IPS-NIHi11 (cell line): Measurements from ENCODE around the gene LRRC19.

Experiments used
- DNase-seq: peaks from one replicate; pipeline ENCODE4 v3.0.0; 2012; ENCODE audit warnings: mixed read lengths, low spot score

Gene LRRC19

DNA sequence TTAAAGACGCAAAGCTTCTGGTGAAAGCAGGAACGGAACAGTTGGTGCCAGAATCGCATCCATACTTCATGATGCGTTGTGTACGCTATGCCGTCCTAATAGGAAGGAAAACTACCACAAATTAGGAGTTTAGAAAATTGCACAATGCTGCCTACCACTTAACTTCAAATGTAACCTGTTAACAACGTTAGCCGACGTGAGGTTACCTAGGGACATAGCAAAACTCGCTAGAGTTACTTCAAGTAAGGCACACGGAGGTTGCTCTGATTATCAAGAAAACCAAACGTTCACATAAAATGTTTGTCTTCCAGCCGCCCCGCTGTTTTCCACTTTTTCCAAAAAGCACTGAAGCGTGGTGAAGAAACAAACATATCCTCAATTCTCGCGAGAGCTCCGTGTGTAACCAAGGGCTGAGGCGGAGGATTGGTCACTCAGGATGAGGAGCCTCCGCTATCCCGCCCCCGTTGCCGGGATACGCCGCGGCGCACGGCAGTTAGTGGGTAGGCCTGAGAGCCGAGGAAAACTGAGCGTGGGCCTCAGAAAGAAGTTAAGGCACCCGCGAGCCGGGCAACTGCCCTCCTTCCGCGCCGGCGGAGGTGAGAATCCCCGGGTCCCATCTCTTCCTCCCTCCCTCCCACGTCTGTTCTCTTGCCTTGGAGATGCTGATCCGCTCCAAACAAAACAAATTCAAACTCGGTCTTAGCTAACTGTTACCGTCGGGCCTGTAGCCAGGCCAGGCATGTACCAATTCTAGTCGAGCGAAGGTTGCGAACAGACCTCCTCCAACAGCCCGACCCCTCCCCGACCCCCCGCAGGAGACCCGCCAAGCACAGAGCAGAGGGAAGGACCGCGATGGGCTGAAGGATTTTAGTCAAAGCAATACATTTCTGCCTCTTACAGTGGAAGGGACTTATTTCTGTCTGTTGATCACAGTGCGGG, 49.3 kb downstream of the LRRC19 start, which contains the start of gene IFT74:
TSS of gene IFT74 (plus strand) at position 492 of the 939 bp plus-strand sequence. CDS start 5,556 bp downstream, outside the sequence.
- peak; percentile 99 for DNase-seq

DNA sequence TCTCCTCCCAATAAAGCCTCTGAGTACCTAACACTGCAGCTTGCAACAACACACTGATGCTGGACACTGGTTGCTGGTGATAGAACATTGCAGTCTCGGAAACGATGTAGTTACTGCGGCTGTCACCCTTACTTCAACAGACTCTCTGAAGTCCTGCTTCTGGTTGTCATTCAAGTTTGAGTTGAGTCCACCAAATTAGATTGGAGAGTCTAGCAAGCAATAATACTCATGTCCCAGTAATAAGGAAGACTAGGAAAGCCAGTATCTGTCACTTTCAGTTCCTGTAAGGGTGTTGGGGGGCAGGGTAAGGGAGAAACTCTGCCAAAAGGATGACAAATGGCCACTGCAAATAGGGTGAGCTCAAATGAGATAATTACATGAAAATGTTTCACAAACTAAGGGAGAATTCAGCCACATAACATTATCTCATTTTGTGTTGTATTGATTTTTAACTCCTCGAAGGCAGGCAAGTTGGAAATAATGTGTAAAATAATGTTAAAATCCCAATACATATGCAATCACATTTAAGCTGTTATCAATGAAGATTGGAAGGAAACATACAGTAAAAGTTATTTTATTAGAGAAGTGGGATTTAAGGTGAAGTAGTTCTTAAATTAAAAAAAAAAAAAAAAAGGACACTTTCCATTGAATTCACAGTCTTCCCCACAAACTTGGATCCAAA, 50.1 kb downstream of the LRRC19 start:
- DNase-seq, result no peak

DNA sequence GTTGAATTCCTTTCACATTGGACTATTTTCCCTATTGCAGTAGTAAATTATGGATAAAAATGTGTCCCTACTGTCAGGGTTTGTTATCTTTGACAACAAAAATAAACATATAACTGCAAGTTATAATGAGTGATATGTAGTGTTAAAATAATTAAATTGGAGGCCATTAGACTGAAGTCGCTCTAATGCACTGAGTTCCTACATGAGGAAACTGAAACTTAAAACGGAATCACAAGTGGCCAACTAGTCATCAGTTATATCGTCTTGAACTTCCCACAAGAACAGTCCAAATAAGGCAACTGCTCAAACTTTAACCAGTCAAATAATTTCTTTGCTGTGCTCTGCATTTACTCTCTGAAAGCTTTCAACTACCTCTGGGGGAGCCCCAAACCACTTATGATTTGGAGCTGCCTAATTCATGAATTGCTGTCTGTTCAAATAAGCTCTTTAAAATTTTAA, 51.4 kb downstream of the LRRC19 start:
- no peak for DNase-seq

DNA sequence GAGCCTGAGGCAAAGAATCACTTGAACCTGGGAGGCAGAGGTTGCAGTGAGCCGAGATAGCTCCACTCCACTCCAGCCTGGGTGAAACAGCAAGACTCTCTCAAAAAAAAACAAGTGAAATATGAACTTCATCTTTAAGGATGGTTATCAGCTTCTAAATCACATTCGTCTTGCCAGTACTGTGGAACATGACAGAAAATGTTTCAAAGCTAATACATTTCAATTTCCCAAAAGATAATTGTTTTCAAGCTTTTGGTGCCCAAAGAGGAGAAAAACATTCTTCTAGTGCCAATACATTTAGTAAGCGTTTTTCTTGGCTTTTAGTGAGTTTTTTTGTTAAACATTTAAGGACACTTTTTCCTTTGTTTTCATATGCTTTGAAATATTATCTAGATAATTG, 53.7 kb downstream of the LRRC19 start:
- no peak for DNase-seq

DNA sequence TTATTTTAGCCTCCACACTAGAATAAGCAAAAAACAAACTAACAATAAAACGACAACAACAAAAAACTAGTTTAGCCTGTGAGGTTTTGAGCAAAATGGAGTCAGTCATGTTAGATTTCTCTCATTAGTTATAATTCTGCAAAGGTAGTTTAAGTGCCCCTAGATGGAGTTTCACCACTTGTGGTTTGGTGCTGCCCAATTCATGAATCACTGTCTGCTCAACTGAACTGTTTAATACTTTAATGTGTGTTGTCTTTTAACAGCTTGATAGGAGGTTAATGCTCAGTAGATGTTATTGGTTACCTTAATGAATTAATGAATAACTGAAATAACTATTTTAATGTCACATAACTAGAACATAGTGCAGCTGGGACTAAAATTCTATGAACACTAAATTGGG, 55.0 kb downstream of the LRRC19 start:
- no peak for DNase-seq

DNA sequence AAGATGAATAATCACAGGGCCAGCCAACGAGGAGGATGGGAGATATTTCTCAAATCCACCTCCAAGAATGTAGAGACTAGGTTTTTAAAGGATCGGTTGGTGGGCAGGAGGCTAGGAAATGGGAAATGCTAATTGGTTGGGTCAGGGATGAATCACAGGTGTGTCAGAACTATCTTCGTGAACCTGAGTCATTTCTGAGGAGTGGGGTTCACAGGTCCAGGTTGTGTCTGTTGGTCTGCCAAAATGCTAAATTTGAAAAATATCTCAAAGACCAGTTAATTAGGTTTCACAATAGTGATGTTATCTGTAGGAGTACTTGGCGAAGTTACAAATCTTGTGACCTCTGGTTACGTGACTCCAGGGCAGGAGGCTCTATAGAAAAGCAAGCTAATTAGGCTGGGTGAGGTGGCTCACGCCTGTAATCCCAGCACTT, 55.8 kb downstream of the LRRC19 start:
- no peak for DNase-seq

DNA sequence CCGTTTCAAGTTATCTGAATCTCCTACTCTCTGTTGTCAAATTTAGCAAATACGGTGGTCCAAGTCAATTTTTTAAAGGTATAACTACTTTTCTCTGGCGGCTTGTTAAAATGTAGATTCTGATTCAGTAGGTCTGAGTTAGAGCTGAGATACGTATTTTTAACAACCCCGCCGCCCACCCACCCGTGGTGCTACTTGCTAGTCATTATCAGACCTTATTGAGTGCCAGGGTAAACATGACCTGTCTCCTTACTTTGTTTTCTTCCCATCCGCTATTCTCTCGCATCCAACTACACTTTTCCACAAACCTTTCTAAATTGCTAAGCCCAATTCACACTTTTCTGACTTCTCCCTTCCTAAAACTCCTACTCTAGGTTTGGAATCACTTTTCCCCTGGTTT, 57.7 kb downstream of the LRRC19 start:
- DNase-seq, result no peak

DNA sequence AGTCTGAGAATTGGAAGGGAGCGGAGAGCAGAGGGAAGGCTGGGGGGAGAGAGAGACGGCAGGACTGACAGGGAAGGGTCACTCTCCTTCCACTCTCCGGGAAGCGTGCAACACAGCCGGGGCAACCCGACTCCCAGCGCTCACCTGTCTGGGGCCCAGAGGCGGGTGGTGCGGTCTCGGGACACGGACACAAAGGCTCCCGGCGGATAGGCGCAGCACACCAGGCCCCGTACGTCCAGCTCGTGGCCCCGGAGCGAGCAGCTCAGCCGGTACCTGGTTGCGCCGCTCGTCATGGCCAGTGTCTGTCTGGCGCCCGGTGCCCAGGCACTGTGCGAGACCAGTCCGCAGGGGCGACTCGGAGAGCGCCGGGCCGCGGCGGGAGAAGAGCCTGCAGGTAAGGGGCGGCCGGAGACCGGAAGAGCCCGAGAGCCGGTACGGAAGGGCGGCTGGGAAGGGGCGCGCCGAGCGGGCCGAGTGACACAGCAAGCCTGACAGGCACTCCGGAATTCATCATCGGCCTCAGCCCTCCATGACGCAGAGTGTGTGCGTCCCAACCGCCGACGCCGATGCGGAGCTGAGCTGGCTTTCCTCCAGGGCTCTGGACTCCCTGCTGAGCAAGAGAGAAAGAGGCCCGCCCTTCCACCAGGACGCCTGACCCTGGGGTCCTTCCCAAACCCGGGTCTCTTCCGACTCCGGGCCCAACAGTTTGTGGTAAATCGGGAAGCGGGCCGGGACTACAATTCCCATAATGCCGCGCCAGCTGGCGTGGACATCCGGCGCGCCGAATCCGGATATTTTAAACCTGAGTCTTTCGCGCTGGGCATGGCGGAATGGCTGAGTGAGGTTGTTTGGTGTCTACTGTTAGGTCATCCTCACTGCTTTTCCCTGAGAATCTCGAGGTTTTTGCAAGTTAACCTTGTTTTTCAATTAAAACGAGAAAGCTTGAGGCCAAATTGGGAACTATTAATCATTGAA, 58.4 kb downstream of the LRRC19 start, which contains the start of gene PLAA:
TSS of gene PLAA (minus strand) at position 490 of the 975 bp plus-strand sequence. CDS start at position 293, 197 bp downstream.
- DNase-seq, result peak; percentile 93

DNA sequence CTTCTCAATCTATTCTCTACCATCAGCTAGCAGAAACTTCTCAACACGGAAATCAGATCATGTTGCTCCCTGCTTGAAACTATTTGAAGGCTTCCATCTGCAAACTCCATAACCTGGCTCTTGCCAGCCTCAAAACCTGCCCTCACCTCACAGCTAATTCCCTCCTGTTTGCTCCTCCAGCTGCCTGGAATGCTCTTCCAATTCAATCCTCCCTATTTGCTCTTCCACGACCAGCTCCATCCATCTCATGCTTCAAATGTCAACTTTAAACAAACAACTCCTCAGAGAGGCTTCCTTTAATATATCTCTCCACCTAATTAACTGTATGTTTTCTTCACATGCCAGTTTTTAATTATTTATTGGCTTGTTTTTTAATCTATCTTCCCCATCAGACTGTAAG, 59.9 kb downstream of the LRRC19 start:
- DNase-seq, result no peak
